Astrocyte of the hippocampus (primary cell): Measurements from ENCODE around the gene GPC5.
"Not testable (repeated sequence)": the region's sequence is repeated elsewhere in the genome, so short reads cannot be mapped to it uniquely, and the experiment has no call there.

Experiments
- DNase-seq: peaks from one replicate; pipeline ENCODE4 v3.0.0; 2011; ENCODE audit warnings: low read depth, low spot score

GPC5 gene

DNA sequence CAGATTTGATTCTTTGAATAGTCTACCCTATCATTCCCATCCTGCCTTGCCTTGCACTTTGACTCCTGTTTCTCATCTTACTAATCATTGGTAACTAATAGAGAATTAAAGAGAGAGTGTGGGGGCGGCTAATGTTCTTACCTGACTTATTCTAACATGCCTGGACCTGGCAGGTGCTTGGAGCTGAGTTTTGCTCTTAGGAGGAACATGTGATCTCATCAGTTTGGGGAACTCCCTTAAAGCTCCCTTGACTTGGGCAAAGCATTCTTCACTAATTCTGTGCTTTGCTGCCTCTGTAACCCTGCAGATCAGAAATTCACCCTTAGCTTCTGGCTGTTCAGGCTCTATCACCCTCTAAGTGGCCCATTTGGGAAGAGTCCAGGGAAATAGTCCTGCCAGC lies 861.1 kb downstream of the GPC5 start:
- no peak for DNase-seq

DNA sequence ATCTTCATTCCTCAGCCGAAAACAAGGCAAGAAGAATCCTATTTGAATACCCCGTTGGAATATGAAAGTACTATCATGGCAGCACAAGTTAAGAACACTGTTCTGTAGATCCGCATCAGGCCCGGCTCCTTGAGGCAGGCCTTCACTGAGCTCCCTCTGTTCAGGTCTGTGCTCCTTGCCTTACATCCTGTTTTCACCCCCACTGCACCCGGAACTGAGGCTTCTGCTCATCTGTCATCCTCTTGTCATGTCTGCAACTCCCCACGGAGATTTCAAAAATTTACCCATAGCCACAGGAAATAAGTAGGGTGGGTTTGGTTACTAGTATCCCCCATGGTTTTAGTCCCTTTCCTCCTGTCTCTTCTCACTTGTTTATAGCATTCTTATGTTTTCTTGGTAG lies 861.9 kb downstream of the GPC5 start:
- no peak for DNase-seq

DNA sequence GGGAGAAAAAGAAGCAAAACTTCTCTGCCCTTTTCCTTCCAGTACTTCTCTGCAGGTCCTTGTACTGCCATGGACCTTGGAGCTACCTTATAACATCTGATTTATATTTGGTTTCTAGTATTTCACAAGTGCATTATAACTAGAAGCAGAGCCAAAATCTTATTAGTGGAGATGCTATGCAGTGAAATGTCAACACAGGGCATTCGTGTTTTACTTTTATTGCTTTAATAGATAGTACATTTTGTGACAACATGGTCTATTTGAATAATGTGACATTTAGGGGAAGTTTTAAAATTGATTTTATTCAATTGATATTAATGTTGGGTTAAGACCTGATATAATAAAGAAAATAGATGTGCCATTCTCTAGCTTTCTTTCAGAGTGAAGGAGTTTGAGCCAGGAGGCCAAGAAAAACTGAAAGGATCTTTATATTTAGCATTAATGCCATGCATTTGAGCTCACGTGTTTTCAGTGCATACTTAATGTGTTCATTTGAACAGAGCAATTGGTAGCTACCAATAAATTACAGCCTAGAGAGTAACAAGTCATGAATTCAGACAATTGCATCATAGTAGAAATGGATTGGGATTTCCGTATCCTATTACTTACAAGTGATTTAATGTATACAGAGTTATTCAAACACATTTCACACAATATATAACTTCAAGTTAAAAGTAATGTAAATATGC lies 863.8 kb downstream of the GPC5 start:
- no peak for DNase-seq

DNA sequence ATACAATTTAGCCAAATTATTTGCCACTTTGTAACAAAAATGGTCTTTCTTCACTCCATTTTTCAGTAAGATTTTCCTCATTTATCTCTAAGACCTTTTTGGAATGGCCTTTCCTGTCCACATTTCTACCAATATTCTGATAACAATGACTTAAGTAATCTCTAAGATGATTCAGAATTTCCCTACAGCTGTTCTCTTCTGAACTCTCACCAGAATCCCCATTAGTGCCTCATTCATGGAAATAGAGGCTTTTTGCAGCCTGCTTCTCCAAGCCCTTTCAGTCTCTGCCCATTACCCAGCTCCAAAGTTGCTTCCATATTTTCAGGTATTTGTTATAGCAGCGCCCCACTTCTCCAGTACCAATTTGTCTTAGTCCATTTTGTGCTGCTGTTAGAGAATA lies 867.0 kb downstream of the GPC5 start:
- DNase-seq, result no peak

DNA sequence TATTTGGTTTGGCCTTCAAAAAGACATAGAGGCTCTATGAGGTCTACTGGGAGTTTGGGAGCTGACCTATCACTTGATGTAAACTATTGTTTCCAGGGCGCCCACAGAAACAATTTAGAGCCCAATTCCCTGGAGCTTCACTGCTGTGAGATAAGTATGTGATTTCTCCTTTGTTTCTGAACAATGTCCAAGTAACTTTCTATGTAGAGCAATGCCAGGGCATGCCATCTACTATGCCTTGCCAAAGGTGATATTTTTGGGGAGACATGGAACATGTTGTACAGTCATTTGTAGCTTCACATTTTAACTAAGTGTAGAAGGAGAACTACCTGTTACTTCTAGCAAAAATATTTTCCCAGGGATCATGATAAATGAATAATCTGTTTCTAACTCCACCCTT lies 872.6 kb downstream of the GPC5 start:
- DNase-seq, result no peak

DNA sequence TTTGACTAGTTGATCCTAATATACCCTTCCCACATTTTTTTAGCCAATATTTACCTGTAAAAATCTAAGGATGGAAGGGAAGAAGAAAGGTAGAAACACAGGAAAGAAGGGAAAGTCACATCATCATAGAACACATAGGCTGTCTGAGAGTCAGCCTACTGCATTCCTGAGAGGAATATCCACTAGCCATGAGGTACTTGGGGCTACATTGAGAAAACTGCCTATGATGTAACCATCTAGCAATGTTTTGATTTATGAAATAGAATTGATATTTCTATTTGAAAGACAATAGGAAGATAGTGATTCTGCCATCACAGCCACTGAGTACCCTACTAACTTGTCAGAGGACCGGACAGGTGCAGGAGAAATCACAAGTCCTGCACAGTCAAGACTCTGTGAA lies 873.8 kb downstream of the GPC5 start:
- DNase-seq, result no peak

DNA sequence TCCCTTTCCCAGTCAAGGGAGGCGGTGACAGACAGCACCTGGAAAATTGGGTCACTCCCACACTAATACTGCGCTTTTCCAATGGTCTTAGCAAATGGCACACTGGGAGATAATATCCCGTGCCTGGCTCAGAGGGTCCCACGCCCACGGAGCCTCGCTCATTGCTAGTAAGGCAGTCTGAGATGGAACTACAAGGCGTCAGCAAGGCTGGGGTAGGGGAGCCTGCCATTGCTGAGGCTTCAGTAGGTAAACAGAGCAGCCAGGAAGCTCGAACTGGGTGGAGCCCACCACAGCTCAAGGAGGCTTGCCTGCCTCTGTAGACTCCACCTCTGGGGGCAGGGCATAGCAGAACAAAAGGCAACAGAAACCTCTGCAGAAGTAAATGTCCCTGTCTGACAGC lies 882.6 kb downstream of the GPC5 start:
- not testable (repeated sequence) for DNase-seq

DNA sequence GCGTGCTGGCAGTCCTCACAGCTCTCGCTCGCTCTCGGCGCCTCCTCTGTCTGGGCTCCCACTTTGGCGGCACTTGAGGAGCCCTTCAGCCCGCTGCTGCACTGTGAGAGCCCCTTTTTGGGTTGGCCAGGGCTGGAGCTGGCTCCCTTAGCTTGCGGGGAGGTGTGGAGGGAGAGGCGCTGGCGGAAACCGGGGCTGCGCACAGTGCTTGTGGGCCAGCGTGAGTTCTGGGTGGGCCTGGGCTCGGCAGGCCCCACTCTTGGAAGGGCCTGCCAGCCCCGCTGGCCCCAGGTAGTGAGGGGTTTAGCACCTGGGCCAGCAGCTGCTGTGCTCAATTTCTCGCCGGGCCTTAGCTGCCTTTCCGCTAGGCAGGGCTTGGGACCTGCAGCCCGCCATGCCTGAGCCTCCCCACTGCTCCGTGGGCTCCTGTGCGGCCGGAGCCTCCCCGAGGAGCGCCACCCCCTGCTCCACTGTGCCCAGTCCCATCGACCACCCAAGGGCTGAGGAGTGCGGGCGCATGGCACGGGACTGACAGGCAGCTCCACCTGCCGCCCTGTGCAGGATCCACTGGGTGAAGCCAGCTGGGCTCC lies 892.4 kb downstream of the GPC5 start:
- DNase-seq, result not testable (repeated sequence)

DNA sequence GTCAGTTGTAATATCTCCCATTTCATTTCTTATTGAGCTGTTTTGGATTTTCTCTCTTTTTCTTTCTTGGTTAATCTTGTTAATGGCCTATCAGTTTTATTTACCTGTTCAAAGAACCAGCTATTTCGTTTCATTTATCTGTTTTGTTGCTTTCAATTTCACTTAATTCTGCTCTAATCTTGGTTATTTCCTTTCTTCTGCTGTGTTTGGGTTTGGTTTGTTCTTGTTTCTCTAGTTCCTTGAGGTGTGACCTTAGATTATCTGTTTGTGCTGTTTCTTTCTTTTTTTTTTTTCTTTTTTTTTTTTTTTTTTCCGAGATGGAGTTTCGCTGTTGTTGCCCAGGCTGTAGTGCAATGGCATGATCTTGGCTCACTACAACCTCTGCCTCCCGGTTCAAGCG lies 896.1 kb downstream of the GPC5 start:
- DNase-seq, result not testable (repeated sequence)

DNA sequence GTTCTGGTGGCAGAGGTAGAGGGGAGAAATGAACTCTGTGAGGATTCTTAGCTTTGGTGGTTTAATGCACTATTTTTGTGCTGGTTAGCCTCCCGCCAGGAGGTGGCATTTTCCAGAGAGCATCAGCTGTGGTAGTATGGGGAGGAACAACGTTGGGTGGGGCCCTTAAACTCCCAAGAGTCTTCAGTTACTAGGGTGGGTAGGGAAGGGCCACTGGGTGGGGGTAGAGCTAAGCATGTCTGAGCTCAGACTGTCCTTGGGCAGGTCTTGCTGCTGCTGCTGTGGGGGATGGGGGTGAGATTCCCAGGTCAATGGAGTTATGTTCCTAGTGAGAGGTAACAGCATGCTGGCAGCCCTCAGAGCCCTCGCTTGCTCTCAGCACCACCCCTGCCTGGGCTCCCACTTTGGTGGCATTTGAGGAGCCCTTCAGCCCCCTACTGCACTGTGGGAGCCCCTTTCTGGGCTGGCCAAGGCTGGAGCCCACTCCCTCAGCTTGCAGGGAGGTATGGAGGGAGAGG lies 897.8 kb downstream of the GPC5 start:
- DNase-seq, result not testable (repeated sequence)

DNA sequence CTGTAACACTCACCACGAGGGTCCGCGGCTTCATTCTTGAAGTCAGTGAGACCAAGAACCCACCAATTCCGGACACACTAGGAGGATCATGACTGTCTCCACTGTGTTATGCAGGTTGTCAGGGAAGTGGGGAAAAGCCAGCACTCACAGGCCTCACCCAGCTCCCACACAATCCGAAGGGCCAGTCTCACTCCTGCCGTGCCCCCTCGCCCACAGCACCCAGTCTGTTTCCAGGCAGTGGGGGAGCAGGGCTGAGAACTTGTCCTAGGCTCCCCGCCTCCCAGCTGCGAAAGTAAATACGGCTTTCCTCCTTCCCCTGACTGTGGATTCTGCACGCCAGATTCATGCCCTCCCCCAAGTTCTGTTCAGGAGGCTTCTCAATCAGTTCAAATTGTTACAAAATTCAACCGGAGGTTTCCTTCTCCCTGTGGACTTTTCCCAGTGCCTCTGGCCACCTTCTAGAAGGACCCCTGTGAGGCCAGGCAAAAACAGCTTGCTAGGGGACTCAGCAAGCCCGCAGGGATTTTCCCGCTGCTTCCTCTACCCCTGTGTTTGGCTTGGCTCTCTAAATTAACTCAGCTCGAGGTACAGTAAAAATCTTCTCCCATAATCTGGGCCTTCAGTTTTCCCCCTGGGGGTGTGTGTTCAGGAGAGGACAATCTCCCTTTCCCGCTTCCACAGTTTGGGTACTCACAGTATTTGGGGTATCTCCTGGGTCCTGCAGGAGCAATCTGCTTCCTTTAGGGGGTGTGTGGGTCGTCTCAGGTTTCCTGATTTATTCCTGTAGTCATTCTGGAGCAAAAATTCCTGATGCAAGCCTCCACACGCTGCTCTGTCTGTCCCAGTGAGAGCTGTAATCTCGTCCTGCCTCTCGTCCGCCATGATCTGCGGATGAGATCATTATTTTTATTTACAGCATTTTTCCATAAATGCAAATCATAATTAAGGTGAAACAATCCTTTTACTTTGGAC lies 899.8 kb downstream of the GPC5 start:
- DNase-seq, result no peak

DNA sequence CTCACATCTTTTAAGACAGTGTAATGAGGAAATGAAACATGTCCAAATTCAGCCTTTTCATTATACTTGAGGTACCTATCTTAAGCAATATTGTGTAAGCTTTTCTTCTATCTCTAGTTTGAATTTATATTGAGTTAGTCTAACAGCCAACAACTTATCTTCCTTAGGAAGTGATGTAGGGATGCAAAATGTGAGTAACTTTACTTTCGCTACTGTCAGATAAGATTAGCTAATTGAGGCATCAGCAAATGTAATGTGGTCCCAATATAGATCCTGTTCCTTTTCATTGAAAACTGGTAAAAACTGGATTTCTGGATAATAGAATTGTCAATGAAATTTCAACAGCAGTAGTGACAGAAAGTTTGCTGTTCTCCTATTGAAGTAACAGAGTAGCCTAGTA lies 902.2 kb downstream of the GPC5 start:
- DNase-seq, result no peak

DNA sequence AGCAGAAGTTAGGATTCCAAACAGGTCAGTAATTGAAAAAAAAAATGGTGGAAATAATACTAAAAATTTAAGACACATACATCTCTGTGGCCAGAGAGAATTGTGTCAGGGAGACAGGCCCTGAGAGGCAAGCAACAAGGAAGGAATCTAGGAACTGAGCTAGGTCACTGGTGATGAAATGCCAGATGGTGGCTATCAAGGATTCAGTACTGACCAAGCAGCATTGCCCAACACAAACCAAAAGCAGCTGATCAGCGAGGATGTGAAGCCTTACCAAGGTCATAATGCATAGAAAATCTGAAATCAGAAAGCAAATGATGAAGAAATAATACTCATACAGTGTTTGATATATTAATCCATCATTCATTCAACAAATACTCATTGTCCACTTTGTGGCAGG lies 905.0 kb downstream of the GPC5 start:
- DNase-seq, result no peak

DNA sequence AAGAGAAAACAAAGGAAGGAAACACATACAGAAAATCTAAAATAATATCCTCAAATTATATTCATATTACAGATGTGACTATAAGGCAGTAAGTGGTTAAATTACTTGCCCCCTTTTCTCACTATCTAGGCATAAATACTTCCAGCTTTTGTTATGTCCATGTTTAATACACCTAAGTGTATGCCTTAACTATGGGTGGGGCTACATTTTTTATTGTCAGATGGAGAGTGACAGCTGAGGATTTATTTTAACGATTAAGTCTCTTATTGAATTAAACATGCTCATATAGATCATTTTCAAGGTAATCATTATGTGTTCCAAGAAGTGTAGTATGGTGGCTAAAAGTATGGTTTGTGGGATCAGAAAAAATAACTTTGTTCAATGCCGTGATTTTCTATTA lies 909.3 kb downstream of the GPC5 start:
- DNase-seq, result no peak

DNA sequence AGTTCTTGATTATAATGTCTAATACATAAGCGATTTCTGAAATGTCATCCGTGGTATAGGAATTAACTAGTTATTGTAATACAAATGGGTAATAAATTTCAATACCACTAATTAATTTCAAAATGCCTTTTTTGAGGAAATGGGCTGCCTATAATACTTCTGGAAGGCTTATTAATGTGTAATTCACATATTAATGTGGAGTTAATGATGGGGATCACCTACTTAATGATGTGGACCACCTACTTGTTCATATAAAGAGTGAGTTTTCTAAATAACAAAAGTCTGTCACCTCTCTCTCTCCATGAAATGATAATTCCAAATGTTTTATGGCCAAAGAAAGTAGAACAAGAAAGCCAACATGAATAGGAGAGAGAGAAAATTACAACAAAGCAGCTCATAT lies 914.4 kb downstream of the GPC5 start:
- no peak for DNase-seq

DNA sequence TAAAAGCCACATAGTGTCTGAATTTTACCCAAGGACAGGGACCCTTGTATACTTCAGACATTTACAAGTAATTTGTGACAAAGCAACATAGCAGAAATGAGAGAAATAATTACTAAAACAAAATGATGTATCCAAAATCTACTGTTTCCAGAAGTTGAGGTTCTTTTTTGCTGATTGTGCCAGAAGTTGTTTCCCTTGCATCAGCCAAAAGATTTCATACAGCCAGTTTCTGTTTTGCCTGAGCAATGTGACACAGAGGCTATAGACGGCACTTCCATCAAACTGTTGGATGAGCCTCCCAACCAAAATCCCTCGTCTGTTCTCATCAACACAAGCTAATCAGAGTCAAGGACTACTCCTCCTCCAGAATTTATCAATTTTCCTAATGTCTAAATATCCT lies 915.0 kb downstream of the GPC5 start:
- no peak for DNase-seq

DNA sequence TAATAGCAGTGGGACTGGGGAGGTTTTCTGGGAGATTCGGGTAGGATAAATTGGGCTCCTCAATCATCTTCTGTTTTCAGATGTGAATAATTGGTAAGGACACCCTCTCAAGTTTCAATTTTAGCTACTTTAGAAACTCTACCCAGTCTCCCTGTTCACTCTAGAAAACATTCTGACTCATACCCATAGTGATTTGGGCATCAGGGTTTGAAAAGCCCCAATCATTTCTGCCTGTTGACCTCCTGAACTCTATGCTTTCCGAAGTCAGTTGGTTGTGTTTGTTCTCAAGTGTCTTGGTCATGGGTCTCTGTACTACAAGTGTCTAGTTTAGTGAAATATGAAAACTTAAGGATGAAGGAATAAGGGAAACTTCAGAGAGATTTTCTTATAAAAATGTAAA lies 916.8 kb downstream of the GPC5 start:
- peak; percentile 42 for DNase-seq

DNA sequence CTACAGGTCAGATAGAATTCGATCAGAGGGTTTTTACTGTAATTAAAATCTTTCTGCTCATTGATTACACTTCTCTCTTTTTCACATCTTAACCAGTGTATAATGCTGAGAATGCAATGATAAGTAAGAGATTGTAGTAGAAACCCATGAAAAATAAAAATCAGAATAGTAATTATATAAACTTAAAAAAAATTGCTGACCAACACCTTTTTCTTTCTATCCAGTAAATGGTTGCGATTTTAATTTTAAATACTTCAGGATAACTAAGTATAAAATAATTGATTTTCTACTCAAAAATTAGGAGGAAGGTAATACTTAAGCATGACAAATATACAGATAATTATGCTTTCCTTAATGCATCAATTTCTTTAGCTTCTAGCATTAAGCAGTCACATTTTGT lies 917.6 kb downstream of the GPC5 start:
- no peak for DNase-seq

DNA sequence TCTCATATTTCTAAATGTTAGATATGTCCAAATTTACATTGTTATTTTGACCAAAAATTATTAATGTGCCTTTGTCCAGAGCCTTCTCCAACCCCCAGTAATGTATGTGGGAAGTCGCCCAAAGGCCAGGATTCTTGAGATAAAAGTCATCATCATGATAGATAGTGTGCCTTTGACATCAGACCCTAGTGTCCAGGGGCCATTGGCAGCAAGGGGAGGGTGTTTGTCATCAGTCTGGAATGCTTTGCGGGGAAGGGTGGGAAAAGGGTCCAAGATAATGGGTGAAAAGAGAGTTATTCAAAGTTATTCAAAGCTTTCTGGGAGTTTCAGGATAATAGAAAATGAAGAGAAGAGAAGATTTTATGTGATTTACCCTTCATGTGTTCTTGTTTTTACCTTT lies 918.6 kb downstream of the GPC5 start:
- DNase-seq, result peak; percentile 83

DNA sequence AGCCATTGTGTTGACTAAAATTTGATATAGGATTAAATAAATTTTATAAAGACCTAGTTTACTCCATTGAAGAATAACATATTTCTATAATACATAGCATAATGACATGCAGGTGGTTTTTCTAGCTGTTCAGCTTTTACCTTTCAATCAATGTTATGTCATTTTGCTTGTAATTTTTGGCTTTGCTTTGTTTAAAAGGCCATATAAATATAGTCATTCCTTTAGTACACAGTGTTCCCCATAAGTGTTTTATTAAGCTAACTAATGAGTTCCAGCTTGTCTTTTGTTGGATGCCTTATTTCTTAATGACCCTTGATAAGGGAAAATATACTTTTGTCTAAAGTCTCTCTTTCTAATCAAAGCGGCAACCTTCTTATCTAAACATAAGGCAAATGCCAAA lies 921.9 kb downstream of the GPC5 start:
- no peak for DNase-seq

DNA sequence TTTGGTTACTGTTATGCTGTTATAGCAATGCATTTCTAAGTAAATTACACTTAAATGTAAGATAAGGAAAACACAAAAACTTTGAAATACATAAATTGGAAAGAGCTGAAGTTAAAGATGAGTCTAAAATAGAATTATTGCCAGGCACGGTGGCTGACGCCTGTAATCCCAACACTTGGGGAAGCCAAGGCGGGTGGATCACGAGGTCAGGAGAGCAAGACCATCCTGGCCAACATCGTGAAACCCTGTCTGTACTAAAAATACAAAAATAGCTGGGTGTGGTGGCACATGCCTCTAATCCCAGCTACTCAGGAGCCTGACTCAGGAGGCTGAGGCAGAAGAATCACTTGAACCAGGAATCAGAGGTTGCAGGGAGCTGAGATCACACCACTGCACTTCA lies 922.8 kb downstream of the GPC5 start:
- DNase-seq, result no peak

DNA sequence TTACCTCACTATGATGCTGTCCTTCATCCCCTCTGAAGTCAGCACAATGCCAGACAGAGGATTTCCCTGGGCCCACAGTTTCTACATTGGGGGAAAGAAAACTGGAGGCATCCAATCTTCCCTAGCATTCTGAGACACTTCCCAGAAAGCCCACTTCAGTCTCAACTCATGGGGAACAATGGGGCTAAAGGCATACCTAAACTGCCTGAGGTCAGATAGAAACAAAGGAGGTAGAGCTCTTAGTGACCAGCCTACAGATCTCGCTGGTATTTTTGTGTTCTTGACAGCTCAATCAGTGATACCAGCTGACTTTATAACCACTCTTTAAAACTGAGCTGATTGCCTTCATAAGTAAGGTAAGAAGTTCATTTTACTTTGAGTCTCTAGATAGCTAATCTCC lies 947.2 kb downstream of the GPC5 start:
- DNase-seq, result no peak
